Subcutaneous abdominal adipose tissue (tissue), 5 donors: ENCODE measurements around the gene PDZD4.

Experiments
- H3K27ac ChIP-seq: one replicate; pipeline ENCODE4 v1.7.0; 2013; ENCODE audit warnings: low read depth, mild to moderate bottlenecking, inconsistent platforms, low read length, moderate library complexity
- H3K27me3 ChIP-seq, 5 donors: one replicate each; pipeline ENCODE4 v1.7.0; 2013; ENCODE audit warnings: low read length in 5 of 5, inconsistent platforms in 1 of 5; ENCODE audit not compliant: control insufficient read depth in 5 of 5, insufficient read depth in 4 of 5
- H3K36me3 ChIP-seq, 5 donors: one replicate each; pipeline ENCODE4 v1.7.0; 2013; ENCODE audit warnings: low read length in 5 of 5; ENCODE audit not compliant: control insufficient read depth in 5 of 5, insufficient read depth in 5 of 5
- H3K4me1 ChIP-seq, 5 donors: one replicate each; pipeline ENCODE4 v1.7.0; 2013; ENCODE audit warnings: low read length in 5 of 5, mild to moderate bottlenecking in 3 of 5, moderate library complexity in 1 of 5; ENCODE audit not compliant: control insufficient read depth in 5 of 5, insufficient read depth in 5 of 5
- H3K4me3 ChIP-seq, 5 donors: one replicate each; pipeline ENCODE4 v1.7.0; 2013; ENCODE audit warnings: low read length in 5 of 5, low read depth in 1 of 5
- H3K9ac ChIP-seq, 5 donors: one replicate each; pipeline ENCODE4 v1.7.0; 2013; ENCODE audit warnings: low read length in 5 of 5, mild to moderate bottlenecking in 4 of 5, moderate library complexity in 3 of 5
- H3K9me3 ChIP-seq, 5 donors: one replicate each; pipeline ENCODE4 v1.7.0; 2013; ENCODE audit warnings: low read length in 5 of 5; ENCODE audit not compliant: control insufficient read depth in 5 of 5
- donor health status: healthy.
- donor health status: healthy.
- donor health status: healthy.
- donor health status: healthy.
- donor health status: healthy.

PDZD4 gene

DNA sequence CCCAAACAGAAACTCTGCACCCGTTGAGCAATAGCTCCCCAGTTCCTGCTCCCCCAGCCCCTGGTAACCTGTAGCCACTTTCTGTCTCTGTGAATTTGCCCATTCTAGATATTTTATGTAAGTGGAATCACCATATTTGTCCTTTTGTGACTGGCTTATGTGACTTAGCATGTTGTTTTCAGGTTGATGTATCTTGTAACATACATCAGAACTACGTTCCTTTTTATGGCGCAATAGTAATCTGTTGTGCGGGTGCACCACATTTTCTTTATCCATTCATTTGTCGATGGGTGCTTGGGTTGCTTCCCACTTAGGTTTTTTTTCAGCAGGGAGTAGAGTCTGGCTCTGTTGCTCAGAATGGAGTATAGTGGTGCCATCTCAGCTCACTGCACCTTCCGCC is 6.6 kb upstream of the PDZD4 start:
- Histone ChIP-seq H3K36me3 (no peaks in the 10 kb centered on the region), H3K4me3 (no peak overlapping the region), H3K9ac (no peak overlapping the region), H3K4me1 (no peaks in the 10 kb centered on the region), H3K27ac (no peak overlapping the region), H3K9me3 (peaks cover 0 to 10% (median 0%) of the 10 kb centered on the region in 5 donors), H3K27me3 (peaks cover 6 to 25% (median 19%) of the 10 kb centered on the region in 5 donors)

DNA sequence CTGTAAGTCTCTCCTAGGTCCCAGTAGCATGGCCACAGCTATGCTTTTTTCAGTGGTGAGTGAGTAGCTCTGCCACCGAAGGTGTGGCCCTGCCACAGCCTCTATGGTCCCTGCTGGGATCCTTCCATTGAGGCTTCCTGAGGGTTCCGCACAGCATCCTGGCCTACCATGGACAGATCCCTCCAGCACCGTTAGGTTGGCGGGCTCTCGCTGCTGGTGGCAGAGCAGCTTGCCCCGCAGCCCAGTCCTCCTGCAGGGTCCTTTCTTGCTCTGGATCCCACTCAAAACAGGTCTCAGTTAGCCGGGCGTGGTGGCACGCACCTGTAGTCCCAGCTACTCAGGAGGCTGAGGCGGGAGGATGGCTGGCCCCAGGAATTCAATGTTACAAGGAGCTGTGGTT is 2.4 kb upstream of the PDZD4 start:
- Histone ChIP-seq H3K27me3 (peaks cover 17 to 50% (median 39%) of the 10 kb centered on the region in 5 donors), H3K4me3 (no peak overlapping the region), H3K27ac (no peak overlapping the region)

DNA sequence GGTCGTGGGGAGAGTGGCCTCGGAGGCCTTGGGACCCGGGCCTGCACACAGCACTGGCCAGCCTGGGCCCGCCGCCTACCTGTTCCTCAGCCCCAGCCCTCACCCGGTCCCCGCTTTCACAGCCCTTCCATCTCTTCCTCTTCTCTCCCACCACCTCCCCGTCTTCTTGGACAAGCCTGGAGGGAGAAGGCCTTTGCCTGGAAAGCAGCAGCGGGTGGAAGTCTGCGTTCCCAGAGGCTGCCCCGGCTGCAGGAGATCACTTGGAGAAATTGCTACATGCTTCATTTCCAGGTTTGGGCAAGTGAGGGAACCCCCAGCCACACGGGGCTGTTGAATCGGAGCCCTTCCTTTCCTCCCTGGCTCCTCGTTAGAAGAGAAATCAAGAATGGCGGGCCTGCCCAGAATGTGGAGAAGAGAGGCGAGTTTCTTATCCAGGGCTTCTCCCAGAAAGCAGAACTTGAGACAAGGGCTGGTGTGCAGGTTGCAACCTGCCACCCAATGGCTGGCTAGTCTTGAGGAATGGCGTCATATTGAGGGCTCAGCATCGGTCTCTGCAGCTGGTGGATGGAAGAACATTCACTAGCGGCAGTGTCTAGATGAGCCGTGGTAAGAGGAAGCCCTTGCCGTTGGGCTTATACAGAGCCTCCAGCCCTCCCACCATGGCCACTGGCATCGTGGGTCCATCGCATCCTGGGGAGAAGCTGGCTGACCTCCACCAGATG is 1.2 kb upstream of the PDZD4 start:
- Histone ChIP-seq H3K9ac (no peak overlapping the region), H3K4me3 (no peak overlapping the region), H3K4me1 (peaks cover 0 to 17% (median 6%) of the 10 kb centered on the region in 5 donors), H3K36me3 (no peaks in the 10 kb centered on the region), H3K9me3 (peaks cover 0 to 10% (median 2%) of the 10 kb centered on the region in 5 donors), H3K27me3 (peaks cover 17 to 56% (median 39%) of the 10 kb centered on the region in 5 donors), H3K27ac (no peak overlapping the region)

More for the DNA sequence above, 2.4 kb upstream of the PDZD4 start:
- Histone ChIP-seq H3K9me3 (peaks cover 0 to 10% (median 2%) of the 10 kb centered on the region in 5 donors), H3K9ac (no peak overlapping the region), H3K36me3 (no peaks in the 10 kb centered on the region), H3K4me1 (peaks cover 0 to 17% (median 6%) of the 10 kb centered on the region in 5 donors)

DNA sequence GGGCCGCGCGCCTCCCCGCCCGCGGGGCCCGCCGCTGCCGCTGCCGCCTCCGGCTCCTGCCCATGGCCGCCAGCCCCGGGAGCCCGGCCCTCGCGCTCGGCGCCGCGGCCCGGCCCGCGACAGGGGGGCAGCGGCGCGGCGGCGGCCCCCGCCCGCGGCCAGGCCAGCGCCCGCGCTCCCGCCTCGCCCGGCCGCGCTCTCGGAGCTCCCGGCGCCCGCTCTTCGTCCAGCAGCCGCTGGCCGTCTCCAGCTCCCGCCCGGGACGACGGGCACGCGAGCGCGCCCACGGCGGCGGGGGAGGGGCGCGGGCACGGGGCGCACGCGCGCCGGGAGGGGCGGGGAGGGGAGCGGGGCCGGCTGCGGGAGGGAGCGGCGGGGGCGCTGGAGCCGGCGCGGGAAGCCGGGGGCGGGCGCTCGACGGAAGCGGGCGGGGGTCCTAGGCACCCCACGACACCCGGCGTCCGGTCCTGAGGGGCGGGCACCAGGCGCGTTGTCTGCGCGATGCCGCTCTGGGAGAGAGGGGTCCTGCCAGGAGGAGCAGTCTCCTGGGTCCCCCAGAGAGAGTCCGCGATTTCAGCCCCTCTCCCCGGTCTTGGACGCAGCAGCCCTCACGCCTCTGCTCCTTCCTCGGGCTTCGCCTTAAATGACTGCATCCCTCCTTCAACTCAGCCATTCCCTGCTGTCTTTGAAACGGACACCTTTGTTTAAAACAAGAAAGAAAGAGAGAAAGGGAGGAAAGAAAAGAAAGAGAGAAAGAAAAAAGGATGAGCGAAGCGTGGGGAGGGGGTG is 490 bp upstream of the PDZD4 start:
- no peaks in the 10 kb centered on the region for H3K36me3 ChIP-seq
- H3K27ac ChIP-seq = no peak overlapping the region
- H3K4me3 ChIP-seq = no peak overlapping the region
- peaks cover 17 to 56% (median 40%) of the 10 kb centered on the region in 5 donors for H3K27me3 ChIP-seq
- H3K4me1 ChIP-seq = peaks cover 0 to 17% (median 6%) of the 10 kb centered on the region in 5 donors
- no peak overlapping the region for H3K9ac ChIP-seq
- peaks cover 0 to 10% (median 2%) of the 10 kb centered on the region in 5 donors for H3K9me3 ChIP-seq

DNA sequence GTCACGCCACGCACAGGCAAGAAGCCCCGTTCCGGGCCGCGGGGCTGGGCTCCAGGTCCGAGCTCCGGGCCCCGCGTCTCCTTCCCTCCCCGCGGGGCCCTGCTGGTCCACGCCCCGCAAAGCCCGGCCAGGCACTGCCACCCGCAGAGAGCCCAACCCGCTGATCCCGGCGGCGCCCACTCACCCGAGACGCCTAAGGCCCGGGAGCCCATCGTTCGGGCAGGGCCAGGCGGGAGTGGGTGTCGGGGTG is 870 bp downstream of the PDZD4 start:
- Histone ChIP-seq H3K27me3 (peaks cover 26 to 67% (median 49%) of the 10 kb centered on the region in 5 donors), H3K9me3 (peaks cover 0 to 7% (median 2%) of the 10 kb centered on the region in 5 donors), H3K27ac (no peak overlapping the region), H3K4me3 (peak overlapping the region in 2 of 5 donors; percentile 28 to 33), H3K36me3 (no peaks in the 10 kb centered on the region), H3K9ac (no peak overlapping the region), H3K4me1 (peaks cover 0 to 17% (median 6%) of the 10 kb centered on the region in 5 donors)

DNA sequence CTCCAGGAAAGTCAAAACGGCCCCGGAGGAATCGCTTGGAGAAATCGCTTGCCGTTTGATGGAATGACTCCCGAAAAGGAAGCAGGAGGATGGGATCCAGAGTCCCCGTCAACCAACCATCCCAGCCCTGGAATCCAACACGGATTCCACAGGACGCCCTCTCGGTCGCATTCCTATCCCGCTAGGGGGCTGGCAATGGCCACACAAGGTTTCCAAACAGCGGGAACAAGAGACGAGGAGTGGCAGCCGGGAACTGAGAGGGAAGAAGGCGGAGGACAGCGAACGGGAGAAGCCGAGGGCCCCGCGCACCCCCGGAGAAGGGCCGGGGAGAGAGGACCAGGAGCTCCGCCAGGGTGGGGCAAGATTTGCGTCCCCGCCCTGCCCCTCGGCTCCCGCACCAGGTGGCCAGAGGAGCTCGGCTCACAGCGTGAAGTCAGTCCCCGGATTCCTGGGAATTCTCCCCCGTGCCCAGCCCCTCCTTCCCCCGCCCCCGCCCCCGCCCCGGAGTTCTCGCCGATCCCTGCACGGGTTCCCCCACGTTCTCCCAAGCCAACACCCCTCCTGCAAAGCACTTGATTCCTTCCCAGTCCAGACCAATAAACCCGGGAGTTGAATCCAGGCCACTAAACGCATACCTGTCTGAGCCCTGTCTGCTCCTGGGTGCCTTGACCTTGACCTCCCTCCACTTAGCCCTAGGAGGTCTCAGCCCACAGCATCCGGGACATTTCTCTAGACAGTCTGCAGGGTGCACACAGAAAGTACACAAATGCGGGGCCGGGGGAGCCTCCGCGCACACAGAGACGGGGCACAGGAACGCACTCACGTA is 1.4 kb downstream of the PDZD4 start:
- Histone ChIP-seq H3K4me1 (peaks cover 0 to 17% (median 6%) of the 10 kb centered on the region in 5 donors), H3K9me3 (peaks cover 0 to 5% (median 2%) of the 10 kb centered on the region in 5 donors), H3K36me3 (no peaks in the 10 kb centered on the region), H3K27ac (no peak overlapping the region), H3K27me3 (peaks cover 29 to 72% (median 52%) of the 10 kb centered on the region in 5 donors), H3K9ac (no peak overlapping the region), H3K4me3 (peak overlapping the region in 2 of 5 donors; percentile 28 to 33)

DNA sequence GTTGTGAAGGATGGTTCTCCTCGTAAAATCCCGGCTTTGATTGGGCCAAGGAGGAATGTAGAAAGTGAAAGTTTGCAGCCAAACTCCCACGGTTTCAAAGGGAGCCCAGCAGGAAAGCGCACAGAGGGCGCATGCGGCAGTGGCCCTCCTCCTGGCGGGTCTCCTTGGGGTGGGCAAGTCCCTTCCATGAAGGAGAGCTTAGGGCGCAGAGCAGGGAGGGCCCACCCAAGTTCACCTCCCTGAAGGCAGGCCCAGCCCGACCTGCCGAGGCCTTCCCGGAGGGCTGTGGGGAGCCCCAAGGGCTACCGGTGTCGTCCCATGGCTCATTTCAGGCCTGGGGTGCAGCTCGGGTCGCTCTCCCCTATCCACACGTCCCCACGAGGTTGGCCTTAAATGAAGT is 2.0 kb downstream of the PDZD4 start:
- peak overlapping the region in 1 of 5 donors; percentile 21 for H3K4me3 ChIP-seq
- no peak overlapping the region for H3K9ac ChIP-seq
- no peak overlapping the region for H3K27ac ChIP-seq
- peaks cover 0 to 5% (median 2%) of the 10 kb centered on the region in 5 donors for H3K9me3 ChIP-seq
- peaks cover 29 to 72% (median 55%) of the 10 kb centered on the region in 5 donors for H3K27me3 ChIP-seq
- H3K4me1 ChIP-seq = peaks cover 0 to 17% (median 6%) of the 10 kb centered on the region in 5 donors
- no peaks in the 10 kb centered on the region for H3K36me3 ChIP-seq

DNA sequence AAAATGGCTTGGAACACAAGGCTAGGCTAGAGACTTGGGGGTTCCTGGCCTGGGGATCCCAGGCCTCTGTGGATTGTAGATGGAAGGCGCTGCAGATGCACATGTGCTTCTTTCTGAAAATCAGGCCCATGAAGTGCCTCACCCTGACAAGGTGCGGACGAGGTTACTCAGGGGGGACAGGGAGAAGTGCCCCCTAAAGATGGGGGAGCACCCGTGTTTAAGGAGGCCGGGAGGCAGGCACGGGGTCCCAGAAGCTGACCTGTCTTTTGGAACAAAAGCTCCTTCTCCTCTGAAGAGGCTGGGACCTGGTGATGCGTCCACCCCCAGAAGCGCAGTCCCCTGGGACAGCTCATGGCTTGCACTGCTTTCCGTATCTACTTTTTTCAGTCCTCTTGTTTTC is 2.4 kb downstream of the PDZD4 start:
- Histone ChIP-seq H3K4me3 (no peak overlapping the region), H3K27me3 (peaks cover 29 to 68% (median 54%) of the 10 kb centered on the region in 5 donors), H3K9ac (no peak overlapping the region), H3K9me3 (peaks cover 0 to 5% (median 2%) of the 10 kb centered on the region in 5 donors), H3K27ac (no peak overlapping the region), H3K4me1 (peaks cover 0 to 17% (median 6%) of the 10 kb centered on the region in 5 donors), H3K36me3 (no peaks in the 10 kb centered on the region)

DNA sequence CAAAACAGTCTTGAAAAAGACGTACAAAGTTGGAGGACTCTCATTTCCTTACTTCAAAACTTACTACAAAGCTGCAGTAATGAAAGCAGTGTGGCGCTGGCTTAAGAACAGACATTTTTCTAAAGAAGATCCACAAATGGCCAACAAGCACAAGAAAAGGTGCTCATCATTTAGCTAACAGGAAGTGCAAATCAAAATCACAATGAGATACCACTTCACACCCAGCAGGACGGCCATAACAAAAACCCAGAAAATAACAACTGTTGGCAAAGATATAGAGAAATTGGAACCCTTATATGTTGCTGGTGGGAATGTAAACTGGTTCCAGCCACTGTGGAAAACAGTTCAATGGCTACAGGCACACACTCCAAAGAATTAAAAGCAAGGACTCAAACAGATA is 3.3 kb downstream of the PDZD4 start:
- no peaks in the 10 kb centered on the region for H3K36me3 ChIP-seq
- H3K9me3 ChIP-seq = peaks cover 0 to 5% (median 0%) of the 10 kb centered on the region in 5 donors
- no peak overlapping the region for H3K4me3 ChIP-seq
- no peak overlapping the region for H3K9ac ChIP-seq
- no peak overlapping the region for H3K27ac ChIP-seq
- peaks cover 0 to 17% (median 6%) of the 10 kb centered on the region in 5 donors for H3K4me1 ChIP-seq
- H3K27me3 ChIP-seq = peaks cover 24 to 59% (median 51%) of the 10 kb centered on the region in 5 donors
